Hepatocyte (in vitro differentiated cells): ENCODE data around the gene SATB1.

Experiments
- EZH2 ChIP-seq: fragments of 200-600 bp; sonication (generic); IDR thresholded peaks from 2 replicates; pipeline ENCODE4 v1.6.1; 2016; ENCODE audit warnings: antibody characterized with exemption, mild to moderate bottlenecking, borderline replicate concordance
- TF ChIP-seq, protein P1 (sequence below): fragments of 200-600 bp; sonication (generic); IDR thresholded peaks from 2 replicates; pipeline ENCODE4 v1.5.1; 2016; ENCODE audit warnings: antibody characterized with exemption, mild to moderate bottlenecking; ENCODE audit not compliant: poor library complexity

- TF ChIP-seq, protein P1, sequence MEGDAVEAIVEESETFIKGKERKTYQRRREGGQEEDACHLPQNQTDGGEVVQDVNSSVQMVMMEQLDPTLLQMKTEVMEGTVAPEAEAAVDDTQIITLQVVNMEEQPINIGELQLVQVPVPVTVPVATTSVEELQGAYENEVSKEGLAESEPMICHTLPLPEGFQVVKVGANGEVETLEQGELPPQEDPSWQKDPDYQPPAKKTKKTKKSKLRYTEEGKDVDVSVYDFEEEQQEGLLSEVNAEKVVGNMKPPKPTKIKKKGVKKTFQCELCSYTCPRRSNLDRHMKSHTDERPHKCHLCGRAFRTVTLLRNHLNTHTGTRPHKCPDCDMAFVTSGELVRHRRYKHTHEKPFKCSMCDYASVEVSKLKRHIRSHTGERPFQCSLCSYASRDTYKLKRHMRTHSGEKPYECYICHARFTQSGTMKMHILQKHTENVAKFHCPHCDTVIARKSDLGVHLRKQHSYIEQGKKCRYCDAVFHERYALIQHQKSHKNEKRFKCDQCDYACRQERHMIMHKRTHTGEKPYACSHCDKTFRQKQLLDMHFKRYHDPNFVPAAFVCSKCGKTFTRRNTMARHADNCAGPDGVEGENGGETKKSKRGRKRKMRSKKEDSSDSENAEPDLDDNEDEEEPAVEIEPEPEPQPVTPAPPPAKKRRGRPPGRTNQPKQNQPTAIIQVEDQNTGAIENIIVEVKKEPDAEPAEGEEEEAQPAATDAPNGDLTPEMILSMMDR: no peak
- TF ChIP-seq EZH2: no peak
These were observed 1.6 kb upstream of the SATB1 start for GRCh38 chr3:18426597-18427193.
